Psoas muscle (tissue), 8 donors: ENCODE data around the gene SGSM2. TPM values are rescaled to one million over a fixed set of nuclear protein-coding genes. Genes with fewer than 3 reads are reported as not detected.

Experiments
- ATAC-seq, 4 donors: fragments of 200-7000 bp; cut with Tn5 transposase; one replicate each; pipeline ENCODE4 v1.9.1; 2020; ENCODE audit warnings: moderate library complexity in 3 of 4, mild to moderate bottlenecking in 2 of 4
- DNase-seq, 2 donors: peaks; one replicate each; pipeline ENCODE4 v3.0.0-alpha.2; 2020
- H3K27ac ChIP-seq: fragments of 200-600 bp; one replicate; pipeline ENCODE4 v1.8.0; 2022
- H3K27me3 ChIP-seq, 3 donors: fragments of 200-600 bp in 1 of 3; one replicate each; pipeline versions ENCODE4 v1.6.1 to v1.8.0; 2013 to 2022; ENCODE audit warnings: low read length in 2 of 3, mild to moderate bottlenecking in 2 of 3, moderate library complexity in 1 of 3; ENCODE audit not compliant: insufficient read depth in 3 of 3
- H3K36me3 ChIP-seq, 2 donors: fragments of 200-600 bp in 1 of 2; one replicate each; pipeline versions ENCODE4 v1.6.1 to v1.8.0; 2013 to 2022; ENCODE audit warnings: low read depth in 1 of 2, mild to moderate bottlenecking in 1 of 2, moderate library complexity in 1 of 2; ENCODE audit not compliant: insufficient read depth in 1 of 2
- H3K4me1 ChIP-seq: fragments of 200-600 bp; one replicate; pipeline ENCODE4 v1.8.0; 2022
- H3K4me3 ChIP-seq: fragments of 200-600 bp; one replicate; pipeline ENCODE4 v1.8.0; 2022; ENCODE audit warnings: mild to moderate bottlenecking
- H3K9me3 ChIP-seq: fragments of 200-600 bp; one replicate; pipeline ENCODE4 v1.8.0; 2022
- CTCF ChIP-seq: fragments of 200-600 bp; IDR thresholded peaks from one replicate; pipeline ENCODE4 v1.8.0; 2022; ENCODE audit warnings: antibody characterized with exemption
- WGBS, 3 donors: extraction: QIAGEN DNeasy Blood & Tissue Kit; methylation state at CpG; one replicate each; pipeline versions ENCODE4 v1.1.6 to v1.1.7; 2013; 5-methylcytosine and 5-hydroxymethylcytosine counted together
- intact Hi-C, 2 donors: fragments of 100-400 bp; cut with DNase I; formaldehyde crosslinking; loops; one replicate each; pipeline versions ENCODE4 v1.11.0 to v1.14.2; 2022
- polyA plus RNA-seq, 3 donors: library from polyadenylated mRNA; stranded (reverse); fragments of 200-250 nt; gene quantifications; one replicate each; pipeline ENCODE4 v1.2.3, GENCODE V29; 2013
- total RNA-seq, 4 donors: library from RNA; stranded (reverse); fragmentation: NEBNext Ultra II Directional in 2 of 4; extraction: Animal tissue kit (Norgen Biotek cat#: 25700) in 2 of 4; gene quantifications; one replicate each; pipeline versions ENCODE4 v1.2.1 to v1.2.4, GENCODE V29; 2021 to 2023
- donor health status: healthy with polysubstance abuse.
- donor health status: DM: no; HTN: no; CAD: no; lungs with moderate emphysema.
- donor health status: Bipolar disorder and iron deficiency.
- donor health status: healthy.
- donor health status: DM: yes; HTN: yes; CAD: no.
- donor health status: DM: no; HTN: no; CAD: no.
- donor health status: DM: no; HTN: no; CAD: no.
- donor health status: DM: yes; HTN: yes; CAD: no.

The SGSM2 gene
- total and polyA plus RNA-seq, 7 donors = 9.6 to 25.6 (median 13.5) TPM

GRCh38 chr17:2373179-2373578 lies 35.9 kb downstream of the SGSM2 start:
- 94 to 97% (median 94%) methylated on average over 17 to 18 of the region's 18 CpGs for WGBS, 3 donors
- DNase-seq = no peak
- no peak overlapping the region for H3K27ac ChIP-seq
- H3K27me3 ChIP-seq = no peaks in the 10 kb centered on the region
- intact Hi-C loops = no loop called here
- no peak overlapping the region for H3K4me3 ChIP-seq
- no peak for ATAC-seq
- peaks cover 0 to 68% of the 10 kb centered on the region in 2 donors for H3K36me3 ChIP-seq
- no peak for TF ChIP-seq CTCF
- H3K9me3 ChIP-seq = no peaks in the 10 kb centered on the region
- H3K4me1 ChIP-seq = no peaks in the 10 kb centered on the region

- H3K9me3 ChIP-seq = no peaks in the 10 kb centered on the region
- ATAC-seq (peak in 3 of 4 donors; percentile 54 to 76 (median 73)), DNase-seq (no peak)
- no peak for TF ChIP-seq CTCF
- peaks cover 0 to 81% of the 10 kb centered on the region in 2 donors for H3K36me3 ChIP-seq
- H3K4me3 ChIP-seq = no peak overlapping the region
- H3K4me1 ChIP-seq = no peaks in the 10 kb centered on the region
- no peak overlapping the region for H3K27ac ChIP-seq
- 53 to 85% (median 63%) methylated on average over 11 of the region's 11 CpGs for WGBS, 3 donors
- no peaks in the 10 kb centered on the region for H3K27me3 ChIP-seq
- intact Hi-C loops = no loop called here
Observed at GRCh38 chr17:2374549-2375285, 37.4 kb downstream of the SGSM2 start.

GRCh38 chr17:2375406-2375805 lies 38.1 kb downstream of the SGSM2 start:
- TF ChIP-seq CTCF = no peak
- 88 to 93% (median 92%) methylated on average over 18 to 19 of the region's 19 CpGs for WGBS, 3 donors
- Histone ChIP-seq H3K36me3 (peaks cover 0 to 88% of the 10 kb centered on the region in 2 donors), H3K4me1 (no peaks in the 10 kb centered on the region), H3K4me3 (no peak overlapping the region), H3K27me3 (no peaks in the 10 kb centered on the region), H3K27ac (no peak overlapping the region), H3K9me3 (no peaks in the 10 kb centered on the region)
- ATAC-seq = no peak
- intact Hi-C loops = no loop called here
- no peak for DNase-seq

GRCh38 chr17:2376107-2376506 lies 38.8 kb downstream of the SGSM2 start:
- no peak overlapping the region for H3K4me3 ChIP-seq
- no peak for DNase-seq
- intact Hi-C loops = no loop called here
- 92 to 98% (median 93%) methylated on average over 14 of the region's 14 CpGs for whole genome bisulfite sequencing, 3 donors
- H3K36me3 ChIP-seq = peaks cover 0 to 90% of the 10 kb centered on the region in 2 donors
- no peak for ATAC-seq
- no peaks in the 10 kb centered on the region for H3K27me3 ChIP-seq
- no peaks in the 10 kb centered on the region for H3K4me1 ChIP-seq
- H3K9me3 ChIP-seq = no peaks in the 10 kb centered on the region
- no peak overlapping the region for H3K27ac ChIP-seq
- TF ChIP-seq CTCF = no peak

GRCh38 chr17:2377659-2378058 lies 40.4 kb downstream of the SGSM2 start:
- peaks cover 0 to 86% of the 10 kb centered on the region in 2 donors for H3K36me3 ChIP-seq
- H3K9me3 ChIP-seq = no peaks in the 10 kb centered on the region
- H3K4me3 ChIP-seq = no peak overlapping the region
- peaks cover 5% of the 10 kb centered on the region for H3K4me1 ChIP-seq
- intact Hi-C loops = no loop called here
- no peak overlapping the region for H3K27ac ChIP-seq
- no peak for TF ChIP-seq CTCF
- WGBS, 3 donors = 94 to 98% (median 97%) methylated on average over 10 of the region's 10 CpGs
- no peak for ATAC-seq
- no peak for DNase-seq
- H3K27me3 ChIP-seq = no peaks in the 10 kb centered on the region
